Stimulated activated naive CD8-positive, alpha-beta T cell treated with anti-CD3 and anti-CD28 coated beads, Interleukin-15, amount 100 ng/mL, for 72 hours (primary cell): Measurements from ENCODE around the gene BUD23.
A peak's percentile ranks its signal among the peaks of the same experiment; 100 is the strongest.

Source experiments
- ATAC-seq: fragments of 150-1000 bp; cut with Tn5 transposase; 2 replicates; pipeline ENCODE4 v1.10.0; 2021; ENCODE audit warnings: mild to moderate bottlenecking, moderate library complexity
- DNase-seq, 2 donors: peaks; one replicate each; pipeline ENCODE4 v3.0.0; 2021 to 2022
- H3K27ac Mint-ChIP-seq, 2 donors: one replicate each; pipeline ENCODE4 v1.8.0; 2022; ENCODE audit warnings: mild to moderate bottlenecking in 2 of 2, mixed read lengths in 2 of 2, moderate library complexity in 2 of 2
- H3K27me3 Mint-ChIP-seq: one replicate; pipeline ENCODE4 v1.8.0; 2022; ENCODE audit warnings: mixed read lengths
- H3K4me1 Mint-ChIP-seq: one replicate; pipeline ENCODE4 v1.8.0; 2022; ENCODE audit warnings: mild to moderate bottlenecking, mixed read lengths
- H3K4me3 Mint-ChIP-seq, 2 donors: one replicate each; pipeline ENCODE4 v1.8.0; 2022; ENCODE audit warnings: mild to moderate bottlenecking in 2 of 2, mixed read lengths in 2 of 2, moderate library complexity in 1 of 2
- H3K9me3 Mint-ChIP-seq, 2 donors: one replicate each; pipeline ENCODE4 v1.8.0; 2022; ENCODE audit warnings: mixed read lengths in 2 of 2

Gene BUD23

DNA sequence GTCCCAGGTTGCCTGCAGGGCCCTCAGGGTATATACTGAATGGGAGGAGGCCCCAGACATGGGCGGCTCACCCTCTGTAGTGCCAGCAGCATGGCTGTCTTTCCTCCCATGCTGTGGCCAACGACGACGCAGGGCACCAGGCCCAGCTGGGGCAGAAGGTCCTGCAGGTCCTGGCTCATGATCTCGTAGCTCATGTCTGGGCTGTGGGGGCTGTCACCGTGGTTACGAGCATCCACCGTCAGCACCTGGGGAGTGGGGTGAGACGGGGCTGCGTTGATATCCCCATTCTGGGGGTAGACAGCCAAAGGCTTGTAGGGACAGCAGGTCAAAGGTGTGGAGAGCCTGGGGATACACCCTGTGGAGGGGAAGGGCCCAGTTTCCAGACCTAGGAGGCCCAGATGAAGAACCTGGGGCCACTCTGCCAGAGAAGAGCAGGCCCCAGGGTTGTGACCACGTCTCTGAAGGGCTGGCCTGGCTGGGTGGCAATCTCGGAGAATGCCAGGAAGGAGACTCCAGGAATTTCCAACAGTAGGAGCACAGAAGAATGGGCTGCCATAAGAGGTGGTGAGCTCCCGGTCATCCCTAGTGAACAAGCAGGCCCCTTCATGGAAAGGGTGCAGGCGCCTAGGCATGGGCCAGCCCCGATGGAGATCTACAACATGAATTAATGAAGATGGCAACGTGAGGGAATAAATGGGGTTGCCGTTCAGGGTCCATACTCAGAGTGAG is 54.3 kb downstream of the BUD23 start:
- no peak for DNase-seq
- H3K9me3 Mint-ChIP-seq: no peaks in the 10 kb centered on the region
- ATAC-seq: no peak
- peaks cover 30% of the 10 kb centered on the region for H3K4me1 Mint-ChIP-seq
- peak overlapping the region in 1 of 2 donors; percentile 93 for H3K27ac Mint-ChIP-seq
- H3K4me3 Mint-ChIP-seq: peak overlapping the region; percentile 94 to 99
- no peaks in the 10 kb centered on the region for H3K27me3 Mint-ChIP-seq

DNA sequence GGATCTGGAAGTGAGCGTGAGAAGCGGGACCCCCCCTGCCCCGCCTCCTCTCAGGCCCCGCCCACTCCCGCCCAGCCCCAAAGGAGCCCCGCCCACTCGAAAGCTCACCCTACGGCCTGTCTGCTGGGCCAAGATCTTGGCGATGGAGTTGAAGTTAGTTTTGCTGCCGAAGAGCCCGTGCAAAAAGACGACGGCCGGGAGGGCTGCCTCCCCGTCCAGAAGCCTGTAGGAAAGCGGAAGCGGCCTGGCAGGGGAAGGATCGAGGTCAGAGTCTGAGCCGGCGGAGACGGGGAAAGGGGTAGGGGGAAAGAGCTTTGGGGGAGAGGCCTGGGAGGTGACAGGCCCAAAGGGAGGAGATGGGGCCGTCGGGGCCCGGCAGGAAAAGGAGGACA is 54.8 kb downstream of the BUD23 start:
- Mint-ChIP-seq H3K27ac (peak overlapping the region; percentile 93 to 98), H3K4me1 (peaks cover 30% of the 10 kb centered on the region), H3K27me3 (no peaks in the 10 kb centered on the region), H3K4me3 (peak overlapping the region; percentile 94 to 99), H3K9me3 (no peaks in the 10 kb centered on the region)
- DNase-seq (peak in 1 of 2 donors; percentile 57), ATAC-seq (peak; percentile 18)

DNA sequence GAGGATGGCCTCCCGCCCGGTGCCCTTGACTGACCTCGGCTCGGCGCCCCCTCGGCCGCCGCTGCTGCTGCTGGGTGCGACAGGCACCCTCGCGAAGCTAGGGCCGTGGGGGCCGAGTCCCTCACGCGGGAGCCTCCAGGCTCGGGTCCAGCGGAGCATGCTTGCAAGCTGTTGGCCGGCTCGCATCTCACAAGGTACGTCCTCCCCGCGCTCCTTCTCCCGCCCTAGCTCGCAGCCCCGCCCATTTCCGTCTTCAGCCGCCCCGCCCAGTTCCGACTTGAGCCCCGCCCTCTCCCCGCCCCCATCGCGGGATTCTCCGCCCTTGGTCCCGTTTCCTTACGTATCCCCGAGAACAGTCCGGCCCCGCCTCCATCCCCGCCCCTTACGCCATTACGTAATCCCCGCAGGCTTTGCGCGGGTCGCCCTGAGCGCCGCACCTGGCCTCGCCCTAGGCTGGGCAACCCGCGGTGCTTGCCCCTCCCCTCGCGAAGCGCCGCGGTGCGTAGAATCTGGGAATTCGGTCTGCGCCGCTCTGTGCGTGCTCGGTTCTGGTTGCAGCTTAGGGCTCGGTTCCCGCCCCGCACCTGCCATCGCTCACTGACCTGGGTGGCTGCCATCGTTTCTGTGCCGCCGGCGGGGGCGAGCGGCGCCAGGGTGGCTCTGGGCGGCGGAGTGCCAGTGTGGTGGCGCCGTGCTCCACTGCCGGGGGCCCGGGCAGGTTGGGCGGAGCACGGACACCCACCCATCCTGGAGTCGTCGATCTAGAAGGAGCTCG is 55.4 kb downstream of the BUD23 start, which contains the start of gene ABHD11:
TSS of gene ABHD11 (minus strand) at position 191 of the 775 bp plus-strand sequence. CDS start at position 159, 32 bp downstream.
- Mint-ChIP-seq H3K27me3 (no peaks in the 10 kb centered on the region), H3K4me3 (peak within 1 kb of the TSS; percentile 94 to 99), H3K9me3 (no peaks in the 10 kb centered on the region), H3K27ac (peak within 1 kb of the TSS; percentile 97 to 98), H3K4me1 (peaks cover 30% of the 10 kb centered on the region)
- DNase-seq (peak; percentile 97 to 98), ATAC-seq (peak; percentile 90)

DNA sequence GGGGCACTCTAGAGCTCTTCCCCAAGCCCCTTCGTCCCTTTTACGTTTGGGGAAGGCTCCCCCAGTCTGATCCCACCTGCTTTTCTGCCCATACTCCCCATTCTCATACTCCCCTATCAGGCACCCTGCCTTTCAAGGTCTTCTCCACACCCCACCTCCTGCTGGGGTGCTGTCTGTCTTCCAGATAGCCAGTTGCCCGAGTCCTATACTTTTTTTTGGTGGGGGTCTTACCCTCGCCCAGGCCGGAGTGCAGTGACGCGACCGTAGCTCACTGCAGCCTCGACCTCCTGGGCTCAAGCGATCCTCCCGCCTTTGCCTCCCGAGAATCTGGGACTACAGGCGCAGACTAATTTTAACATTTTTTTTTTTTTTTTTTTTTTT is 56.0 kb downstream of the BUD23 start:
- Mint-ChIP-seq H3K27me3 (no peaks in the 10 kb centered on the region), H3K9me3 (no peaks in the 10 kb centered on the region), H3K4me3 (peak overlapping the region; percentile 94 to 99), H3K27ac (peak overlapping the region; percentile 90 to 97), H3K4me1 (peaks cover 29% of the 10 kb centered on the region)
- ATAC-seq (peak; percentile 14), DNase-seq (no peak)

DNA sequence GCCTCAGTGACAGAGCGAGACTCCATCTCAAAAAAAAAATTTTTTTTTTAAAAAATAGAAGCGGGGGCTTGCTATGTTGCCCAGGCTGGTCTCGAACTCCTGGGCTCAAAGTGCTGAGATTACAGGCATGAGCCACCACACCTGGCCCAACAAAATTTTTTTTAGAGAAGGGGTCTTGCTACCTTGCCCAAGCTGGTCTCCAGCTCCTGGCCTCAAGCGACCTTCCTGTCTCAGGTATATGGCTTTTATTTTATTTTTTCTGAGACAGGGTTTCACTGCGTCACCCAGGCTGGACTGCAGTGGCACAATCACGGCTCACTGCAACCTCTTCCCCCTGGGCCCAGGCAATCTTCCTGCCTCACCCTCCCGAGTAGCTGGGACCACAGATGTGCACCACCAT is 56.8 kb downstream of the BUD23 start:
- Mint-ChIP-seq H3K4me3 (peak overlapping the region in 1 of 2 donors; percentile 37), H3K9me3 (no peaks in the 10 kb centered on the region)
- ATAC-seq: no peak

DNA sequence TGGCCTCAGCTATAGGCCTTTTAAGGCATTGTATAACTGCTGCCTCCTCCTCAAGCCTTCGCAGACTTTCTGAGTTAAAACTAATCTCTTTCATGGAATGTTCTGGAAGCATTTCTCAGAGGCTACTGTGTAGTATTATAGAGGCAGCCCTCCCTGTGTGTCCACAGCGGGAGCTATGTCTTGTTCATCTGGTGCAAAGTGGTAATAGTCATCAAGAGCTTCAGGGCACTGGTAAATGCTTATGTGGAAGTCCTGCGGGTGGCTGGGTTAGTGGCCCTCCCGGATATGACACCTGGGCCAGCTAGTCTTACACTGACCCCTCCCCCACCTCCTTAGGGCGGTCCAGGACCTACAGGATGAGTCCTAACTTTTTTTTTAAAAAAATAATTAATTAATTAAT is 57.4 kb downstream of the BUD23 start:
- no peaks in the 10 kb centered on the region for H3K27me3 Mint-ChIP-seq
- no peak overlapping the region for H3K27ac Mint-ChIP-seq
- peaks cover 20% of the 10 kb centered on the region for H3K4me1 Mint-ChIP-seq
- H3K9me3 Mint-ChIP-seq: no peaks in the 10 kb centered on the region
- H3K4me3 Mint-ChIP-seq: peak overlapping the region in 1 of 2 donors; percentile 37
- no peak for ATAC-seq
- no peak for DNase-seq

More for the DNA sequence above, 56.8 kb downstream of the BUD23 start:
- Mint-ChIP-seq H3K27me3 (no peaks in the 10 kb centered on the region), H3K4me1 (peaks cover 21% of the 10 kb centered on the region), H3K27ac (peak overlapping the region in 1 of 2 donors; percentile 85)
- no peak for DNase-seq

DNA sequence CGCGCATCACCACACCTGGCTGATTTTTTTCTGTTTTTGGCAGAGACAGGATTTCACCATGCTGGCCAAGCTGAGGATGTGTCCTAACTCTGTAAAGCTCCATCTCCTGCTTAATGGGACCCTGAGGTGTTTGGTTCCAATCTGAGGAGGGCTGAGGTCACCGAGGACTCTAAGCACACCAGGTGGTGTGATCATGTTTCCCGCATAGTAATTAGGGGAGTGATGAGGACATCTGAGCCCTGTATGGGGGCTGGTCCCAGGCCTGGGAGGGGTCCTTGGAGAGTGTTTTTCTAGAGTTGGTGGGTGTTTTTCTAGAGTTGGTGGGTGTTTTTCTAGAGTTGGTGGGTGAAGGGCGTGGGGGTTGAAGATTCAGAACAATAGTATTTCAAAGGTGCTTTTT is 58.2 kb downstream of the BUD23 start:
- H3K27ac Mint-ChIP-seq: peak overlapping the region in 1 of 2 donors; percentile 14
- no peak for DNase-seq
- no peaks in the 10 kb centered on the region for H3K27me3 Mint-ChIP-seq
- ATAC-seq: no peak
- no peaks in the 10 kb centered on the region for H3K9me3 Mint-ChIP-seq
- peaks cover 17% of the 10 kb centered on the region for H3K4me1 Mint-ChIP-seq
- no peak overlapping the region for H3K4me3 Mint-ChIP-seq

DNA sequence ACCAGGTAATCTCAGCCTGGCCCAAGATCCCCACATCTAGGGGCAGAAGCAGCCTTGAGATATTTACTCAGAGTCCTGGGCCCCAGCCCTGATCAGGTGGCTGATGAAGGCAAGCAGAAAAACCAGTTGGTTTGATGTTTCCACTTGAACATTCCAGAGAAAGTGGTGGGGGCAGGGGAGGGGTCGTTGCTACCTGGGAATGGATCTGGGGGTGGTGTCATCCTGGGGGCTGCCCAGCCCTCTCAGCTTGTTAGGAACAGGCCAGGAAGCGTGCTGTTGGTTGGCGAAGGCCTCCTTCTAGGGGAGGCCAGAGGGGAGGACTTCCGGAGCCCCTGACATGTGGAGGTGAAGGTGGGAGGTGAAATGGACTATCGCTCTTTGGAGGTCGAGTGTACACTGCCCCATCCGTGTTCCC is 58.9 kb downstream of the BUD23 start:
- H3K9me3 Mint-ChIP-seq: no peaks in the 10 kb centered on the region
- no peak overlapping the region for H3K4me3 Mint-ChIP-seq
- no peaks in the 10 kb centered on the region for H3K27me3 Mint-ChIP-seq
- H3K27ac Mint-ChIP-seq: no peak overlapping the region
- ATAC-seq: no peak
- no peak for DNase-seq
- H3K4me1 Mint-ChIP-seq: peaks cover 9% of the 10 kb centered on the region

DNA sequence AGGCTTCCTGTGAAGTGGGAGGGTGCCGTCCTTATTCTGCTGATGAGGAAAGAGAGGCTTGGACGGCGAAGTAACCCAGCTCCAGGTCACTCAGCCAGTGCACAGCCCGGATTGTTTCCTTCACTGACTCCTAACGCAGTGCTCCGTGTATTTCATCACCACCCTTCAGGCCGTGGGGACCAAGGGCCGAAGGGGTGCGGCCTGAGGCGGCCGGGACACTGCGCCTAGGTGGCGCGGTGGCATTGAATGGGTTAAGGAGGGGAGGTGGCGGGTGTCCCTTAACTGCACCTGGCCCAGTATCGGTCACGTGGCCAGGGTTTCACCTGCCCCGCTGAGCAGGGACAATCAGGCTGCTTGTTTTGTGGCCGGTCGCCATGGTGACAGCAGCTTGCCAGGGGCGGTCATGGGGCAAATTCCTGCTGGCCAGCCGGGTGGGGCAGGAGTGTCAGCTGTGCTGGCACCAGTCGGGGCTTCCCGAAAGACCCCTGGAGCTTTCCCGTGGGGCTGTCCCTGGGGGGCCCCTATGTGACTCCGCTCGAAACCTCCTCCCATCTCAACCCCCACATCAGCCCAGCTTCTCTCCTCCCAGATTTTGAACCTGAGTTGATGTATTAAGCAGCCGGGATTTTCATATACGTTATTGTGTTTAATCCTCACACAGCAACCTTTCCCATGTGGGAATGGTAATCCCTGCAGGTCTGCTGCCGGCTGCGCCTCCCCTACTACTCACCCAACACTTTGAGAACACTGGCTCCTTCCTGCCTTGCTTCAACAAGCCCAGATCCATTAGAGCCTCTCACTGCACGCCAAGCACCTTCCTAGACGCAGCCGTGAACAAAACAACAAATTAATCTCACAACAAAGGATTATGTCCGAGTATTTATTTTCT is 59.6 kb downstream of the BUD23 start:
- Mint-ChIP-seq H3K4me1 (peaks cover 3% of the 10 kb centered on the region), H3K9me3 (no peaks in the 10 kb centered on the region), H3K27ac (peak overlapping the region in 1 of 2 donors; percentile 74), H3K27me3 (no peaks in the 10 kb centered on the region), H3K4me3 (no peak overlapping the region)
- ATAC-seq (no peak), DNase-seq (no peak)

DNA sequence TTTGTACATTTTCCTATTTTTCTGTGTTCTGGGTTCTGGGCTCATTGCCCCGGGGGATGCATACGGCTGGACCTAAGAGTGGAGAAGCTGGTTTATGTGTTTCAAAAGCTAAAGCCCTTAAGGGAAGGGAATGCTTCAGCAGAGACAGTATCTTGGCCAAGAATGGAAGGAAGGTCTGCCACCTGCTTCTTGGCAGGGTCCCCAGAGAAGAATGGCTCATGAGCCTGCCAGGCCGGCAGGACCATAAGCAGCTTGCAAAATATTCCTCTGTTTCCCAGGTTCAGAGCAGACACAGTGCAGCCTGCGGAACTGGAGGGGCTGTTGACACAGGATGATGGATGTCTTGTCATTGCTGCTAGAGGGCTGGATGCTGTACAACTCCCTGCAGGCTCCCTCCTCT is 63.0 kb downstream of the BUD23 start:
- H3K4me1 Mint-ChIP-seq: no peaks in the 10 kb centered on the region
- ATAC-seq: no peak
- no peak for DNase-seq
- H3K9me3 Mint-ChIP-seq: no peaks in the 10 kb centered on the region
- H3K27ac Mint-ChIP-seq: no peak overlapping the region
- peaks cover 12% of the 10 kb centered on the region for H3K27me3 Mint-ChIP-seq
- H3K4me3 Mint-ChIP-seq: no peak overlapping the region
